ENCODE results near the gene LGALSL. TPM values are rescaled to one million over a fixed set of nuclear protein-coding genes. Genes with fewer than 3 reads are reported as not detected.

The LGALSL gene
- total RNA-seq, 2 experiments from 2014 or later, result 3.2 to 4.5 TPM

DNA sequence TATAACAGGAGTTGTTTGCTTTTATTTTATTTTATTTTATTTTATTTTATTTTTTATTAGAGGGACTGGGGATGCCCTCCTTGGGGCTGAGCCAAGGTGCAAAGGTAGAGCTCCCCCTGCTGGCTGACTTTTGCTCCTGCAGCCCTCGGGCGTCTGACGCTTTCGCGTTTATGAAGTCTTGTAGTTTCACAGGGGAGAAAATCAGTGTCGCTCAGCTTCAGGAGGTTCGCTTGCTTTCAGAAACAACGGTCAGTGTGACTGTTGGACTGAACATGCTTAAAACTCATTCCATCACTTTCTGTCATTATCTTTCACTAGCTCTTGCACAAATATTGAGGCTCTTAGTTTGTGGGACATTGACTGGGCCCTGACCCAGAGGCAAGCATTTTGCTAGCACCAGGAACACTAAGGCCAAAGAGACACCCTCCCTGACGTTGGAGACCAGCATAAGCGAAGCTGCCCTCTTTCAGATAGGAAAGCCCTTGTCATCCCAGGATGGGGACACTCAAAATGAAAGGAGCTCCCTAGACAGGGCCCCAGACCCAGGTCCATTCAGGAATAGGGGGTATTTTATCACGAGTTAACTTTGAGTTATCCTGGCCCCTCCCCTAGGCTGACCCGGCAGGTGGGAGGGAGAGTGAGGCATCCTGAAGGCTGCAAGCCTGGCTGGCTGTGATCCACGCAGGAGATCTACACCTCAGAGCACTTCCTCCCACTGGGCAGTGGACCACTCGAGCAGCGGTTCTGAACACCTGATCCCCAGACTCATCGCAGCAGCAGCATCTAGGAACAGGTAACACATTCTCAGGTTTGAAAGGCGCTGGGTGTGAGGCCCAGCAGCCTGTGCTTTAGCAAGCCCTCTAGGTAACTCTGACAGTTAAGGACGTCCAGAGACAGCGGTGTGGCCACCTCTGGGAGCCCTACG is 34.4 kb downstream of the LGALSL start:
- Histone ChIP-seq H3K79me2 (ENCODE audit: insufficient read depth, low read depth, low read length) (no peaks in the 10 kb centered on the region), H3K4me2 (ENCODE audit: low read length) (no peak overlapping the region), H3K4me3 (ENCODE audit: low read depth, low read length, poor library complexity, severe bottlenecking) (no peak overlapping the region), H3K27ac (ENCODE audit: low read depth, low read length, poor library complexity, severe bottlenecking) (no peak overlapping the region), H3K9me3 (ENCODE audit: low read length) (no peaks in the 10 kb centered on the region), H4K20me1 (ENCODE audit: insufficient read depth, low read length) (no peaks in the 10 kb centered on the region), H3K9me2 (ENCODE audit: insufficient read depth, low read length) (no peaks in the 10 kb centered on the region), H2AFZ (ENCODE audit: low read length) (no peak overlapping the region), H3K36me3 (ENCODE audit: insufficient read depth, low read length) (no peaks in the 10 kb centered on the region), H3K4me1 (ENCODE audit: insufficient read depth, low read length, poor library complexity, severe bottlenecking) (no peaks in the 10 kb centered on the region)
- POLR2A ChIA-PET, result interaction anchor here (0.6 to 1.1 kb wide), 3 partner anchors 33 to 646 kb away, joined by 3 read pairs; no protein-coding TSS in a partner anchor
- peak; percentile 80 for DNase-seq (ENCODE audit: low spot score)
- CTCF ChIA-PET (ENCODE audit: unreplicated experiment), result interaction anchor here (0.6 to 0.9 kb wide), 5 partner anchors 18 to 160 kb away, joined by 3 to 6 read pairs (median 3); no protein-coding TSS in a partner anchor
- no TSS peak for BruUV-seq (replicated peaks)
- no peak for TF ChIP-seq EZH2phosphoT487 (IDR thresholded peaks at IDR 0.05; ENCODE audit: borderline replicate concordance, low read depth, low read length)
- TF ChIP-seq, protein P1, sequence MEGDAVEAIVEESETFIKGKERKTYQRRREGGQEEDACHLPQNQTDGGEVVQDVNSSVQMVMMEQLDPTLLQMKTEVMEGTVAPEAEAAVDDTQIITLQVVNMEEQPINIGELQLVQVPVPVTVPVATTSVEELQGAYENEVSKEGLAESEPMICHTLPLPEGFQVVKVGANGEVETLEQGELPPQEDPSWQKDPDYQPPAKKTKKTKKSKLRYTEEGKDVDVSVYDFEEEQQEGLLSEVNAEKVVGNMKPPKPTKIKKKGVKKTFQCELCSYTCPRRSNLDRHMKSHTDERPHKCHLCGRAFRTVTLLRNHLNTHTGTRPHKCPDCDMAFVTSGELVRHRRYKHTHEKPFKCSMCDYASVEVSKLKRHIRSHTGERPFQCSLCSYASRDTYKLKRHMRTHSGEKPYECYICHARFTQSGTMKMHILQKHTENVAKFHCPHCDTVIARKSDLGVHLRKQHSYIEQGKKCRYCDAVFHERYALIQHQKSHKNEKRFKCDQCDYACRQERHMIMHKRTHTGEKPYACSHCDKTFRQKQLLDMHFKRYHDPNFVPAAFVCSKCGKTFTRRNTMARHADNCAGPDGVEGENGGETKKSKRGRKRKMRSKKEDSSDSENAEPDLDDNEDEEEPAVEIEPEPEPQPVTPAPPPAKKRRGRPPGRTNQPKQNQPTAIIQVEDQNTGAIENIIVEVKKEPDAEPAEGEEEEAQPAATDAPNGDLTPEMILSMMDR (conservative IDR thresholded peaks at IDR 0.05; ENCODE audit: low read length), result peak; percentile 98
- intact Hi-C loops (cut with micrococcal nuclease; ENCODE audit: unreplicated experiment), result loop anchor here (1.0 kb wide), 2 partner anchors 157 to 439 kb away; no protein-coding TSS in a partner anchor

DNA sequence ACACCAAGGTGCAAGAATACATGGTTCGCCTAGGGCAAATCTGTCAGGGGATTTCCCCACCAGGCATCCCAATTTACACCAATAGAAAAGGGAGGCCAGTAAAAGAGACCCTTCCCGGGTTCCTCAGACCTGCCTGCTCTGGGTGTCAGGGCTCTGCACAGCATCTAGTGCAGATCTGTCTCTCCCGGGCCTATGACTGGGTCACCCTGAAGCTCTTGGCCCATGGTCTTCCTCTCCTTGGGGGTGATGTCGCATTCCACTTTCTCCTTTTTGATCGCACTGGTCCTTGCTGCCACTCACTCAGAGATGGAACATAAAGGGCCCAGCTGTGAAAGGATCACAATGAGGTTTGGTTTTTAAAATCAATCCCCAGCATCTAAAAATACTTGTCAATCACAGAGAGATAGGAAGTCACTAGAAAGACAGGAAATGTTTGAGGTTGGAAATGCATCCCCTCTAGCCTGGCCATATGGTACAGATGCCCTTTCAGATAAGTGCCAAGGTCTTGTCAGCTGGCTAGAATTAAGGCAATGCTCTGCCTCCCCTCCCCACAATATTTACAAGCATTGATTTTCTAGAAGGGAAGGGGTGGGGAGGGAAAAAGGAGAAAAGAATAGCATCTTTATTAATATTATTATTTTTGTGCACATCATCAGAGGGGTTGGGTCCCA is 35.3 kb downstream of the LGALSL start:
- intact Hi-C loops (cut with micrococcal nuclease; ENCODE audit: unreplicated experiment), result no loop called here

More for the DNA sequence above, 35.3 kb downstream of the LGALSL start:
- Histone ChIP-seq H4K20me1 (ENCODE audit: insufficient read depth, low read length) (no peaks in the 10 kb centered on the region), H3K27ac (ENCODE audit: low read depth, low read length, poor library complexity, severe bottlenecking) (no peak overlapping the region), H2AFZ (ENCODE audit: low read length) (no peak overlapping the region), H3K4me3 (ENCODE audit: low read depth, low read length, poor library complexity, severe bottlenecking) (no peak overlapping the region), H3K36me3 (ENCODE audit: insufficient read depth, low read length) (no peaks in the 10 kb centered on the region), H3K79me2 (ENCODE audit: insufficient read depth, low read depth, low read length) (no peaks in the 10 kb centered on the region), H3K4me2 (ENCODE audit: low read length) (no peak overlapping the region), H3K9me2 (ENCODE audit: insufficient read depth, low read length) (no peaks in the 10 kb centered on the region), H3K9me3 (ENCODE audit: low read length) (no peaks in the 10 kb centered on the region), H3K4me1 (ENCODE audit: insufficient read depth, low read length, poor library complexity, severe bottlenecking) (no peaks in the 10 kb centered on the region)
- BruUV-seq (replicated peaks), result no TSS peak
- no peak for DNase-seq (ENCODE audit: low spot score)
- ChIA-PET POLR2A (no interaction called here), CTCF (ENCODE audit: unreplicated experiment) (interaction anchor here (1.0 kb wide), 1 partner anchor 158 kb away, joined by 3 read pairs; no protein-coding TSS in a partner anchor)
- no peak for TF ChIP-seq EZH2phosphoT487 (IDR thresholded peaks at IDR 0.05; ENCODE audit: borderline replicate concordance, low read depth, low read length)
- TF ChIP-seq, protein P1 (conservative IDR thresholded peaks at IDR 0.05; ENCODE audit: low read length), result no peak

Data from OCI-LY7 (cell line).